ENCODE measurements around the gene PCNX4.
A peak's percentile ranks its signal among the peaks of the same experiment; 100 is the strongest.
"Not testable (repeated sequence)": the region's sequence is repeated elsewhere in the genome, so short reads cannot be mapped to it uniquely, and the experiment has no call there.

The PCNX4 gene

DNA sequence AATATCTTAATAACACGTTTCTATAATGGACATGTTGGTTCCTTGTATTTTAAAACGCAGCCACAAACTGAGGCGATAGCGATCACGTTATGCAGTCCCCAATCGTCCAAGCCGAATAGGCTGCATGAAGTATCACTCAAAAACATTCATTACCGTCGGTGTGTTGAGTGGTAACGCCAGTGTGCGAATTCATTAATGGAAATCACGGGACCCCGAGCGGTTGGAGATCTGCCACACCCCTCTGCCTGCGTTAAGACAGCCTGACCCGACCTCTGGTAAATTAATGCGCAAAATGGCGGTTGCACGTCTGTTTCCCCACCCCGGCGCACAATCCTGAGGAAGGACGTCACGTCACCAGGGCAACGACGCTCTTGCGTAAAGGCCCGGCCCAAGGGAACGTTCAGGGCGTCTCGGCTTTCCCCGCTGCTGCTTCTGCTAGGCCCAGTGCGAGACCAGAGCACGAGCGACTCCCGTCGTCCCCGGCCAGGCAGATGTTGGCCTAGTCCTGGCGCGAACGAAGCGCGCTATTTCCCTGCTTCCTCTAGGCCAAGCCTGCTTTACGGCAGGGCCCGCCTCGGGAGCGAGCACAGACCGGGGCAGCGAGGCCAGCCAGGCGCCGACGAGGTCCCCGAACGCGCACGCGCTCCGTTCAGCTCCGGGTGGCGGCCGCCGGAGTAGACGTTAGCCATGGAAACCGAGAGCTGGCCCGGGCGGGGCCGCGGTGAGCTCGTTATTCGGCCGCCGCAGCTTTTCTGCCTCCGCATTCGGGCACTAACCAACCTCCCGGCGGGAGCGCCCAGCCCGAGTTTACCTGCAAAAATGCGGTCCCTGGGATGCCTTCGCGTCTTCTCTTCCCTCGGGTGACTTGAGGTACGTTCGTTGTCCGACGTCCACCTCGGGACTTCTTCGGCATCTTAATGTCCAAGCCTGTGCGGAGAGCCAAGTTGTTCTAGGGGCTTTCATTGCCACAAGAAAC, at the start of gene PCNX4:
Gene PCNX4, plus strand, starts transcription at position 374 of the 976 bp plus-strand sequence. CDS start 15,716 bp downstream, outside the sequence.
- peak; percentile 99 for DNase-seq

- not testable (repeated sequence) for DNase-seq
These were observed 43.7 kb upstream of the PCNX4 start for GRCh38 chr14:60047976-60048375.

DNA sequence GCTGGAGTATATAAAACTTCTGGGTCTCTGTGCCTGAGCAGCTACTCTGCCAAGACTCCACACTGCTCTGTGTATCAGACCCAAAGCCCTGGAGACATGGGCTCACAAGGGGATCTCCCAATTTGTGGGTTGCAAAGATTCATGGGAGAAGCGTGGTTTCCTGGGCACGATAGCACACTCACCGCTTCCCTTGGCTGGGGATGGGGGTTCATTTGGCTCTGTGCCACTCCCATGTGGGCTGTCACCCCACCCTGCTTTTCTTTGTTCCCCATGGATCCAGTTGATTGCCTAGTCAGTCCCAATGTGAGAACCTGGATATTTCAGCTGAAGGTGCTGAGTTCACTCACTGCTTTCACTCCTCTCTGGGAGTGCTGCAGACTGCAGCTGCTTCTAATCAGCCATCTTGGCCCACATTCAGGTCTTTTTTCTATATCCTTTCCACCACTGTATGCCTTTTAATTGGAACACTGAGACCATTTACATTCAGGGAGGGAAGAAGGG, 40.0 kb upstream of the PCNX4 start:
- DNase-seq, result no peak

DNA sequence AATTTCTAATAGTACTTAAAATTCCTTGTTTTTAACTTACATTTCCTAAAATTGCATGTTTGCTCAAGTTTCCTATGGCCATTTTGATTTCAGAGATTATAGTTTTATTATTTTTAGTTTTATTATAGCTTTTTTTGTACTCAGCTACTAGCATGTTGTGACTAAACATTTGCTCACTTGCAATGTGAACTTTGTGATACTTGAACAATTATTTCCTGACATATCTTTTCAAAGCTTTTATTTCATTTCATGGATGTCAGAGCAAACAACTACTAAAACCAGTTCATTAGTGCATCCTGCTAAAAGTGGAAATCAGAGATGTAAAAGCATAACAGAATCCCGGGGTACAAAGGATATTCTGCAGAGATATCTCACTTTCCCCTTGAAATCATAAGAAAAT, 33.6 kb upstream of the PCNX4 start:
- no peak for DNase-seq

DNA sequence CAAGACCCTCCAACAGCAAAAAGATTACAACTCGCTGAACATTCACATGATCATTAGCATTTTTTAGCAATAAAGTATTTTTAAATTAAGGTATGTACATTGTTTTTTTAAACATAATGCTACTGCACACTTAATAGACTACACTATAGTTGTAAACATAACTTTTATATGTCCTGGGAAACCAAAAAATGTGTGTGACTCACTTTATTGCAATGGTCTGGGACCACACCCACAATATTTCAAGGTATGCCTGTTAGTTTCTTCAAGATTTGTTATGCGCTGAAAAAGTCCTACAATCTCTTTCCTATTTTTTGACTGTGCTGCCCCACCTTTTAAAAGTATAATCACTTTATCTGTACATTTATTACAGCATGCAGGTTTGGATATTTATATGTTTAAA, 30.4 kb upstream of the PCNX4 start:
- no peak for DNase-seq

DNA sequence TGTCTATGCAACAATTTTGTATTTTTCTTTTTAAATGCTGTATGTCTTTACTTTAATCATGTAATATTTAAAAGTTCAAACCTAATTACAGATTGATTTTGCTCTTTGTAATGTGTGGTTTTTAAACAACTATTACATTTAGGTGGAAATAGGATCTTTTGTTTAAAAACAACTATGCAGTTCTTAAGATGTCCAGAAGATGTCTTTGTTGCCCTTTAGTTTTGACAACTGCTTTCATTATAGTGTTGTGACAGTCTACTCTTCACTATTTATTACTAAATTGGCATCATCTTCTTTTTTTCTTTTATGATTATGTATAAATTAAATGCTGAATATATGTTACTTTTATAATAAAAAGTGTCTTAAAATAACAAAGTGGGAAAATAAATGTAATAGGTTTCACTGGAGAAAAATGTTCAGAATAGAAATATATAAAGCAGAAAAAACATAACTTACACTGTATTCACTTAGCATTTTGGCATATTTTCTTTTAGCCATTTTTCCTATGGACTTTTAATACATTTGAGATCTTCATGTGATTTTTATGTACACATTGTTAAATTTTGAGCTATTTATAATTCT, 27.1 kb upstream of the PCNX4 start:
- peak; percentile 79 for DNase-seq

- no peak for DNase-seq
These were observed 23.8 kb upstream of the PCNX4 start for GRCh38 chr14:60067882-60068281.

GRCh38 chr14:60079723-60080122, 12.0 kb upstream of the PCNX4 start:
- no peak for DNase-seq

DNA sequence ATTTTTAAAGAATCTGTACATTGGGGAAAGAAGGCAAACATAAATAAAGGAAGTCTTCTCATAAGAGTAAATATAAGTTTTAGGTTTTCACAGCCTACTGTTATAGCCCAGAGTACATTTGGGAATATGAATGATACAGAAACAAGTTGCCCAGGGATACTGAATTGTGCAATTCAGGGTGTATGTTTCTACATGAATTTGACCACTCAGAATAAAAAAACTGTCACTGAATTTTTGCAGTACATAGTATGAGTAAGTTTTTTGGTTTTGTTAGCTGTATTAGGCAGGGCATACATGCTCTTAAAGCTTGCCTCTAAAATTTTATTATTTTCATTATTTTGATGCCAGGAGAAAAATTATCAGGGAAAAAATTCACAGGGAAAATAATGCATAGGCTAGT, 6.6 kb upstream of the PCNX4 start:
- no peak for DNase-seq

- DNase-seq, result no peak
These were observed 6.0 kb upstream of the PCNX4 start for GRCh38 chr14:60085693-60086092.

DNA sequence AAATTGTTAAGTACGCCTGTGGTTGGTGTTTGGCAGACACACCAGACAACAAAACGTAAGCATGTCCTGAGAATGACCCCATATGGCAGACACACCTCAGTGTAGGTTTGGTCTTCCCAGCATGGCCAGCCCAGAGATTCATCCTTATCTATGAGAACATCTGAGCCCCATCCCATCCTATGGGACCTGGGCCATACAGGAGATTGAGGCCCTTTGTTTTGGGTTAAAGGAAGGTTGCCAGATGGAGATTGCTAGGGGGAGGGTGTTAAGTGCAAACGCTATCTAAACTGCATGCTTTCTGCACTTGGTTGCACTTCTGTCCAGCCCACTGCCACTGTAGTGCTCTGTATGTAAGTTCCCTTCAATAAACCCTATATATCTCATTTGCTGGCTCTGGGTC, 4.1 kb upstream of the PCNX4 start:
- peak; percentile 50 for DNase-seq

GRCh38 chr14:60089221-60089620, 2.5 kb upstream of the PCNX4 start:
- DNase-seq, result no peak

GRCh38 chr14:60090864-60091519, 731 bp upstream of the PCNX4 start:
- DNase-seq, result peak; percentile 89

- peak; percentile 67 for DNase-seq
These were observed 800 bp downstream of the PCNX4 start for GRCh38 chr14:60092526-60092920.

- peak; percentile 23 for DNase-seq
These were observed 1.4 kb downstream of the PCNX4 start for GRCh38 chr14:60093080-60093479.

GRCh38 chr14:60093606-60094005, 1.9 kb downstream of the PCNX4 start:
- peak; percentile 40 for DNase-seq

DNA sequence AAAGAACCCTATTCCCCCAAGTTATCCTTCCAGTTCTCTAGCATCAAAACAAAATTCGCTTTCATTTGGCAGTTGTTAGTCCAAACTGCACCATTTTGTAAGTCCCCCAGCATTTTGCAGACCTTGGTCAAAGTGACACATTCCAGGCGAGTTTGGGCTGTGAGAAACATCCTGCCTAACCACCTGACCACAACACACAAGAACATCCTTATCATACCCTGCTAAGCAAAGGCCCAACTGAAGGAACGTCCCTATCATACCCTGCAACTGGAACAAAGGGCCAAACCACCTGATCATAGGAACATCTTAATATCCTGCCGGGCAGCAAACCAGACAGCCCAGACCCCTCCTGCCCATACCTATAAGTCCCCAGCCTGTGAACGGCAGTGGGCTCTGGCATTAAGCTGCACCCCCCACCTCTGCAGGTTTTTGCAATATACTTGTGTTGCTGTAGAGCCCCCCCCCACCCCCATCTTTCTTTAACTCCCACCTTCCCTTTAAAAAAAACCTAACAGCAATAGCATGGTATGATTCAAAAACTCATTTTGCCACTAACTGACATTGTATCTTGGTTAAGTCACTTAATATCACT, 2.7 kb downstream of the PCNX4 start:
- peak; percentile 95 for DNase-seq

DNA sequence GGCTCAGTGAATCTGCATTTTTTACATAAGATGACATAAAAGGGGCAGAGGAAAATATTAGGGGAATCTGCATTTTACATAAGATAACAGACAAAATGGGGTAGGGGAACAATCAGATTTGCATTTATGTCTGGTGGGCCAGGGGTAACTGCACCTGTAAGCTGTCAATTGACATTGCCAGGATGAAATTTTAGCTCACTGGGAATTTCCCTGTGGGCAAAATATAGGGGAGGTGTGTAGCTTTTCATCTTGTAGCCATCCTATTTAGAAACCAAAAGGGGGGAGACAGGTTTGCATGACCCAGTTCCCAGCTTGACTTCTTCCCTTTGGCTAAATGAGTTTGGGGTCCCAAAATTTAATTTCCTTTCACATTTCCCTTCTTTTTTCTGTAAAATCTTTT, 3.5 kb downstream of the PCNX4 start:
- DNase-seq, result no peak

DNA sequence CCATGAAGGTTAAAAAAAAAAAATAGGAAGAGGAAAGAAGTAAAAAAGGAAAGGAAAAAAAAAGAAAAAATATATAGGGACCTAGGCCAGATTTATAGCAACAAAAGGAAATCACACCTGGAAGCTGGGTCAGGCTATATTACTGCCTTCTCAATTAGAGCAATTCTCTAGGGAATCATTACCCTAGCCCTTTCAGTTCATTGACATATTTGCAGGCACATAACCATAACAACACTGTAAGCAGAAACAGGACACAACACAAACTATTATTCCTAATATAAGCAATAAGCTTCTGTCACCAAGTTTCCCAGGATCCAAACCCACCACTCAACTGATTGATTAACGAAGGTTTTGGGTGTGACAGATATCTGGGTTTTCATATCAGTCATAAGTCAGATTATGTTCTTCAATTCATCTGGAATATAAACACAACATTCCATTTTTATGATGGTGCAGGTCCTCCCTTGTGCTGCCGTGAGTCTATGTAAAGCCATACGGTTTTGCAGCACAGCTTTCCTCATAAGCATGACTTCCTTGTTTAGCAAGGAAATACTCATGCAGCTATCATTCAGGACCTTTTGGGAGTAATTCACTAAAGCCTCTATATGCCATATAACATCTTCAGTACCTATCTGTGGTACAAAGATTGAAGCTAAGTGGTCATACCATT, 4.2 kb downstream of the PCNX4 start:
- no peak for DNase-seq

- DNase-seq, result no peak
These were observed 6.3 kb downstream of the PCNX4 start for GRCh38 chr14:60097974-60098373.

DNA sequence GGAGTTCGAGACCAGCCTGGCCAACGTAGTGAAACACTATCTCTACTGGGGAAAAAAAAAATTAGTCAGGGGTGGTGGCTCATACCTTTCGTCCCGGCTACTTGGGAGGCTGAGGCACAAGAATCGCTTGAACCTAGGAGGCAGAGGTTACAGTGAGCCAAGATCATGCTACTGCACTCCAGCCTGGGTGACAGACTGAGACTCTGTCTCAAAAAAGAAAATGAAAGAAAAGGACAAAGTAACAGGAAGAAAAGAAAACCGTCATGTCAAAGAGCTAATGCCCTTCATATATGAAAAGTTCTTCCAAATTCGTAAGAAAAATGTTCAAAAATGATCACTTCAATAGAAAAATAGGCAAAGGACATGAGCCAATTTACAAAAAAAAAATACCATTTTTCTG, 8.1 kb downstream of the PCNX4 start:
- not testable (repeated sequence) for DNase-seq

DNA sequence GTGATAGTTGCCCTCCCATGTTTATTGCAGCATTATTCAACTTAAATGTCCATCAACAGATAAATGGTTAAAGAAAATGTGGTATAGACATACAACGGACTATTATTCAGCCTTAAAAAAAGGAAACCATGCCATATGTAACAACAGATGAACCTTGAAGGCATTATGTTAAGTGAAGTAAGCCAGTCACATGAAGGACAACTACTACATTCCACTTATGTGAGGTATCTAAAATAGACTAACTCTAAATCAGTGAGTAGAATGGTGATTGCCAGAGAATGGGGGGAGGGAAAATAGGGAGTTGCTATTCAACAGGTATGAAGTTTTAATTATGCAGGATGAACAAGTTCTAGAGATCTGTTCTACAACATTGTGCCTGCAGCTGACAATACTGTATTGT, 10.1 kb downstream of the PCNX4 start:
- no peak for DNase-seq

DNA sequence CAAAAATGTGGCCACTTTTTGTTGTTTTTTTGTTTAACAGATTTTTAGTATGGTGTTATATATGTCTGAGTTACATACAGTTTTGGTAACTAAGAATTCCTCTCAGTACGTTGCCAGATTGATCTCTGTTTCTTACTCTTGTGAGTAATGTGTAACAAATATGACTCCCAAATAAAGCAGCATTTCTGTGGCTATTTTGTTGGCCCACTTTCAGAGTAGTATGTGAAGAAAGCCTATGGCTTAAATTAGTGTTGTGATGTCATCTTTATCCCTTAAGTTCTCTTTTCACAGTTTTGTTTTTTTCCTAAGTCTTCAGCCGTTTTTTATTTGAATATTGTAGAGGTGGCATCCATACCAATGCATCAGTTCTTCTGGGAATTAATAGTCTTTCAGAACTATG, 10.7 kb downstream of the PCNX4 start:
- no peak for DNase-seq
